Hematopoietic multipotent progenitor cell treated with erythropoietin and hydrocortisone succinate and interleukin-3 and kit ligand, for 6 days (in vitro differentiated cells): Measurements from ENCODE around the gene ZNHIT2.
"Not testable (repeated sequence)": the region's sequence is repeated elsewhere in the genome, so short reads cannot be mapped to it uniquely, and the experiment has no call there.

ENCODE experiments used
- DNase-seq: peaks from one replicate; pipeline ENCODE4 v3.0.0-alpha.2; 2015

The ZNHIT2 gene

GRCh38 chr11:65117206-65118096, at the start of gene ZNHIT2:
ZNHIT2 (minus strand) TSS chr11:65117701; CDS start chr11:65117653, 48 bp downstream.
- peak; percentile 99 for DNase-seq

- DNase-seq, result no peak
Observed at GRCh38 chr11:65166893-65167292, 49.4 kb upstream of the ZNHIT2 start.

- no peak for DNase-seq
Observed at GRCh38 chr11:65165410-65166317, 48.2 kb upstream of the ZNHIT2 start.

- DNase-seq, result no peak
Observed at GRCh38 chr11:65163684-65164083, 46.2 kb upstream of the ZNHIT2 start.

GRCh38 chr11:65160643-65161042, 43.1 kb upstream of the ZNHIT2 start:
- DNase-seq, result no peak

GRCh38 chr11:65159012-65159411, 41.5 kb upstream of the ZNHIT2 start:
- DNase-seq, result no peak

- DNase-seq, result no peak
Observed at GRCh38 chr11:65157336-65157735, 39.8 kb upstream of the ZNHIT2 start.

- no peak for DNase-seq
Observed at GRCh38 chr11:65156926-65157325, 39.4 kb upstream of the ZNHIT2 start.

GRCh38 chr11:65156256-65156655, 38.8 kb upstream of the ZNHIT2 start:
- no peak for DNase-seq

- DNase-seq, result no peak
Observed at GRCh38 chr11:65152122-65152521, 34.6 kb upstream of the ZNHIT2 start.

GRCh38 chr11:65151331-65151899, 33.9 kb upstream of the ZNHIT2 start:
- no peak for DNase-seq

- DNase-seq, result peak; percentile 98
Observed at GRCh38 chr11:65150509-65151299, 33.2 kb upstream of the ZNHIT2 start.

- not testable (repeated sequence) for DNase-seq
Observed at GRCh38 chr11:65150131-65150508, 32.6 kb upstream of the ZNHIT2 start.

- no peak for DNase-seq
Observed at GRCh38 chr11:65148657-65149056, 31.2 kb upstream of the ZNHIT2 start.

GRCh38 chr11:65147352-65148075, 30.0 kb upstream of the ZNHIT2 start:
- no peak for DNase-seq

- no peak for DNase-seq
Observed at GRCh38 chr11:65141896-65142494, 24.5 kb upstream of the ZNHIT2 start.

- DNase-seq, result no peak
Observed at GRCh38 chr11:65136515-65137096, 19.1 kb upstream of the ZNHIT2 start.

- DNase-seq, result no peak
Observed at GRCh38 chr11:65135633-65136145, 18.2 kb upstream of the ZNHIT2 start.

GRCh38 chr11:65134952-65135632, 17.6 kb upstream of the ZNHIT2 start:
- peak; percentile 99 for DNase-seq
